Esophagus muscularis mucosa (tissue), 3 donors: Measurements from ENCODE around the gene KIAA0825.
"Not testable (repeated sequence)": the region's sequence is repeated elsewhere in the genome, so short reads cannot be mapped to it uniquely, and the experiment has no call there.

ENCODE experiments used
- CTCF ChIP-seq, 3 experiments: fragments of 200-600 bp in 2 of 3; fragments of 450-650 bp in 1 of 3; sonication (generic) in 2 of 3; IDR thresholded peaks; one replicate each; pipeline ENCODE4 v1.5.1; 2017 to 2019; ENCODE audit warnings: antibody characterized with exemption in 3 of 3, mild to moderate bottlenecking in 2 of 3, moderate library complexity in 1 of 3
- POLR2A ChIP-seq: fragments of 450-650 bp; IDR thresholded peaks from one replicate; pipeline ENCODE4 v1.6.1; 2017; ENCODE audit warnings: antibody characterized with exemption, moderate library complexity, mild to moderate bottlenecking, low read depth
- POLR2AphosphoS5 ChIP-seq, 2 donors: sonication (generic); formaldehyde crosslinking; IDR thresholded peaks; one replicate each; pipeline ENCODE4 v1.6.1; 2017; ENCODE audit warnings: antibody characterized with exemption in 2 of 2

- not testable (repeated sequence) for TF ChIP-seq CTCF (IDR thresholded peaks at IDR 0.05); POLR2A; POLR2AphosphoS5 (IDR thresholded peaks at IDR 0.05)
Observed at GRCh38 chr5:94171070-94171469, 447.3 kb downstream of the KIAA0825 start.
